Sigmoid colon (tissue), 4 donors: ENCODE results near the gene ZNF213.

Experiments
- CTCF ChIP-seq, 4 experiments: fragments of 450-650 bp in 3 of 4; fragments of 200-600 bp in 1 of 4; IDR thresholded peaks; one replicate each; pipeline ENCODE4 v1.5.1; 2016 to 2019; ENCODE audit warnings: antibody characterized with exemption in 4 of 4, mild to moderate bottlenecking in 3 of 4, moderate library complexity in 2 of 4
- EP300 ChIP-seq, 4 donors: sonication (generic); formaldehyde crosslinking; IDR thresholded peaks; one replicate each; pipeline ENCODE4 v1.6.1; 2017; ENCODE audit warnings: antibody characterized with exemption in 4 of 4
- POLR2A ChIP-seq, 2 donors: fragments of 450-650 bp; IDR thresholded peaks; one replicate each; pipeline ENCODE4 v1.6.1; 2016; ENCODE audit warnings: antibody characterized with exemption in 2 of 2, mild to moderate bottlenecking in 2 of 2, moderate library complexity in 2 of 2
- POLR2AphosphoS5 ChIP-seq, 4 donors: sonication (generic); formaldehyde crosslinking; IDR thresholded peaks; one replicate each; pipeline ENCODE4 v1.6.1; 2017; ENCODE audit warnings: antibody characterized with exemption in 4 of 4

GRCh38 chr16:3138342-3138741 is 3.5 kb downstream of the ZNF213 start:
- TF ChIP-seq CTCF (IDR thresholded peaks at IDR 0.05) = no peak
- no peak for TF ChIP-seq EP300 (IDR thresholded peaks at IDR 0.05)
- no peak for TF ChIP-seq POLR2A (IDR thresholded peaks at IDR 0.05)
- TF ChIP-seq POLR2AphosphoS5 (IDR thresholded peaks at IDR 0.05) = no peak
